ENCODE data around the gene SCD5.

DNA sequence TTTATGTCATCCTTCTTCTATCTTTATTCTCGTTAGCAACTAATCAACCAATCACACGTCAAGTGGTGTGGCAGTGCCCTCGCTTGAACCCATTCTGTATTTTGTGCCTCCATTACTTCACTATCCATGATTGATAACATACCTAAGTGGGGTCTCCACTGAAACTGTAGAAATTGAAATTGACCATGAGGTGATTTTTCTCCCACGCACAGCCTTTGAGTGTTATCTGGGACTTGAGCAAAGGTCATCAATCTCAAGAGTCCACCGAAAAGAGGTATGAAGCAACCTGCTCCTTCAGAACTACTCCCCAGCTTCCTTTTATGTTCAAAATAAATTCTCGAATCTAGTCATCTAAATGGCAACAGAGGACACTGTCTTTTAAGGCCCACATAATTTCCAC, 111.1 kb downstream of the SCD5 start:
- TF ChIP-seq, protein P1, sequence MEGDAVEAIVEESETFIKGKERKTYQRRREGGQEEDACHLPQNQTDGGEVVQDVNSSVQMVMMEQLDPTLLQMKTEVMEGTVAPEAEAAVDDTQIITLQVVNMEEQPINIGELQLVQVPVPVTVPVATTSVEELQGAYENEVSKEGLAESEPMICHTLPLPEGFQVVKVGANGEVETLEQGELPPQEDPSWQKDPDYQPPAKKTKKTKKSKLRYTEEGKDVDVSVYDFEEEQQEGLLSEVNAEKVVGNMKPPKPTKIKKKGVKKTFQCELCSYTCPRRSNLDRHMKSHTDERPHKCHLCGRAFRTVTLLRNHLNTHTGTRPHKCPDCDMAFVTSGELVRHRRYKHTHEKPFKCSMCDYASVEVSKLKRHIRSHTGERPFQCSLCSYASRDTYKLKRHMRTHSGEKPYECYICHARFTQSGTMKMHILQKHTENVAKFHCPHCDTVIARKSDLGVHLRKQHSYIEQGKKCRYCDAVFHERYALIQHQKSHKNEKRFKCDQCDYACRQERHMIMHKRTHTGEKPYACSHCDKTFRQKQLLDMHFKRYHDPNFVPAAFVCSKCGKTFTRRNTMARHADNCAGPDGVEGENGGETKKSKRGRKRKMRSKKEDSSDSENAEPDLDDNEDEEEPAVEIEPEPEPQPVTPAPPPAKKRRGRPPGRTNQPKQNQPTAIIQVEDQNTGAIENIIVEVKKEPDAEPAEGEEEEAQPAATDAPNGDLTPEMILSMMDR (IDR thresholded peaks at IDR 0.05) = no peak
- no peak for TF ChIP-seq POLR2A (IDR thresholded peaks at IDR 0.05)
